ENCODE results near the gene SLC44A4.
"Not testable (repeated sequence)": the region's sequence is repeated elsewhere in the genome, so short reads cannot be mapped to it uniquely, and the experiment has no call there.

The SLC44A4 gene

GRCh38 chr6:31907158-31907813 lies 28.5 kb upstream of the SLC44A4 start:
- Histone ChIP-seq H3K4me1 (ENCODE audit: low read depth, poor library complexity, severe bottlenecking) (peaks cover 21% of the 10 kb centered on the region), H3K79me2 (ENCODE audit: insufficient read depth, low read depth) (no peaks in the 10 kb centered on the region), H2AFZ (ENCODE audit: low read depth) (no peak overlapping the region), H3K27ac (no peak overlapping the region), H3K27me3 (ENCODE audit: insufficient read depth, low read depth) (no peaks in the 10 kb centered on the region; the same call in 1 of the 2 replicates), H3K36me3 (ENCODE audit: insufficient read depth) (no peaks in the 10 kb centered on the region), H3K4me3 (IDR thresholded peaks at IDR 0.05; ENCODE audit: insufficient read depth, low read depth, low read length) (no peak overlapping the region), H3K4me2 (no peak overlapping the region), H4K20me1 (ENCODE audit: insufficient read depth) (no peaks in the 10 kb centered on the region), H3K9ac (no peak overlapping the region)
- TF ChIP-seq CTCF (conservative IDR thresholded peaks at IDR 0.05; ENCODE audit: low read depth, low read length): no peak

- not testable (repeated sequence) for H3K27me3 ChIP-seq (ENCODE audit: insufficient read depth, low read depth); H3K27ac ChIP-seq; H4K20me1 ChIP-seq (ENCODE audit: insufficient read depth); H3K9ac ChIP-seq; H3K79me2 ChIP-seq (ENCODE audit: insufficient read depth, low read depth); H3K4me3 ChIP-seq (IDR thresholded peaks at IDR 0.05; ENCODE audit: insufficient read depth, low read depth, low read length); H3K4me2 ChIP-seq; H3K36me3 ChIP-seq (ENCODE audit: insufficient read depth); H2AFZ ChIP-seq (ENCODE audit: low read depth)
- peaks cover 21% of the 10 kb centered on the region for H3K4me1 ChIP-seq (ENCODE audit: low read depth, poor library complexity, severe bottlenecking)
Observed at GRCh38 chr6:31906727-31907126, 27.9 kb upstream of the SLC44A4 start.

GRCh38 chr6:31906122-31906521 lies 27.3 kb upstream of the SLC44A4 start:
- no peak overlapping the region for H3K9ac ChIP-seq
- no peak overlapping the region for H3K4me2 ChIP-seq
- no peak overlapping the region for H3K4me3 ChIP-seq (IDR thresholded peaks at IDR 0.05; ENCODE audit: insufficient read depth, low read depth, low read length)
- no peaks in the 10 kb centered on the region; the same call in 1 of the 2 replicates for H3K27me3 ChIP-seq (ENCODE audit: insufficient read depth, low read depth)
- H2AFZ ChIP-seq (ENCODE audit: low read depth): no peak overlapping the region
- H4K20me1 ChIP-seq (ENCODE audit: insufficient read depth): no peaks in the 10 kb centered on the region
- no peaks in the 10 kb centered on the region for H3K79me2 ChIP-seq (ENCODE audit: insufficient read depth, low read depth)
- H3K27ac ChIP-seq: no peak overlapping the region
- TF ChIP-seq CTCF (conservative IDR thresholded peaks at IDR 0.05; ENCODE audit: low read depth, low read length): no peak
- H3K4me1 ChIP-seq (ENCODE audit: low read depth, poor library complexity, severe bottlenecking): peaks cover 23% of the 10 kb centered on the region
- H3K36me3 ChIP-seq (ENCODE audit: insufficient read depth): no peaks in the 10 kb centered on the region

GRCh38 chr6:31905041-31905440 lies 26.2 kb upstream of the SLC44A4 start:
- Histone ChIP-seq H3K4me1 (ENCODE audit: low read depth, poor library complexity, severe bottlenecking) (peaks cover 28% of the 10 kb centered on the region), H2AFZ (ENCODE audit: low read depth) (no peak overlapping the region)

More at GRCh38 chr6:31905041-31905440, 26.2 kb upstream of the SLC44A4 start:
- no peak overlapping the region for H3K9ac ChIP-seq
- no peak for TF ChIP-seq CTCF (conservative IDR thresholded peaks at IDR 0.05; ENCODE audit: low read depth, low read length)
- no peaks in the 10 kb centered on the region; the same call in 1 of the 2 replicates for H3K27me3 ChIP-seq (ENCODE audit: insufficient read depth, low read depth)
- H3K79me2 ChIP-seq (ENCODE audit: insufficient read depth, low read depth): no peaks in the 10 kb centered on the region
- no peaks in the 10 kb centered on the region for H3K36me3 ChIP-seq (ENCODE audit: insufficient read depth)
- no peak overlapping the region for H3K4me2 ChIP-seq
- H4K20me1 ChIP-seq (ENCODE audit: insufficient read depth): no peaks in the 10 kb centered on the region
- H3K4me3 ChIP-seq (IDR thresholded peaks at IDR 0.05; ENCODE audit: insufficient read depth, low read depth, low read length): no peak overlapping the region
- no peak overlapping the region for H3K27ac ChIP-seq
